H1 (cell line): ENCODE results near the gene MRPL19. TPM values are rescaled to one million over a fixed set of nuclear protein-coding genes. Genes with fewer than 3 reads are reported as not detected.

Source experiments
- CTCF ChIA-PET: fragments of 300-600 bp; sonication (Branson Sonifier 250); formaldehyde crosslinking; loops from one replicate; lab custom pipeline; 2021; ENCODE audit not compliant: partially characterized antibody; lab: Charles Lee
- POLR2A ChIA-PET: fragments of 300-600 bp; sonication (Branson Sonifier 250); formaldehyde crosslinking; loops from one replicate; lab custom pipeline; 2021; ENCODE audit warnings: inconsistent platforms; ENCODE audit not compliant: partially characterized antibody; lab: Charles Lee
- DNase-seq, 2 experiments: peaks; one replicate each; pipeline versions ENCODE4 v3.0.0 to v3.0.0-alpha.2; 2010 to 2022; ENCODE audit warnings: low spot score in 2 of 2, low read depth in 1 of 2, mixed read lengths in 1 of 2
- FAIRE-seq: peaks from 2 replicates; lab custom pipeline; 2011; peaks lifted over from hg19 to GRCh38; lab: Jason Lieb, UNC
- H2AFZ ChIP-seq: 2 replicates; pipeline ENCODE4 v1.8.1; 2012; ENCODE audit warnings: low read length, inconsistent platforms
- H2AK5ac ChIP-seq: 2 replicates; pipeline ENCODE4 v1.6.1; 2013; ENCODE audit warnings: low read depth, low read length
- H2BK120ac ChIP-seq: replicated peaks from 2 replicates; pipeline ENCODE3; 2013; ENCODE audit warnings: low read depth, low read length, inconsistent platforms
- H2BK12ac ChIP-seq: 2 replicates; pipeline ENCODE4 v1.6.1; 2013; ENCODE audit warnings: low read depth, low read length
- H2BK15ac ChIP-seq: 2 replicates; pipeline ENCODE4 v1.6.1; 2013; ENCODE audit warnings: low read length
- H2BK20ac ChIP-seq: 2 replicates; pipeline ENCODE4 v1.6.1; 2013; ENCODE audit warnings: low read length
- H2BK5ac ChIP-seq: 2 replicates; pipeline ENCODE4 v1.6.1; 2013; ENCODE audit warnings: low read depth, low read length
- H3K14ac ChIP-seq: 2 replicates; pipeline ENCODE4 v1.6.1; 2013; ENCODE audit warnings: inconsistent platforms; ENCODE audit not compliant: insufficient read length
- H3K18ac ChIP-seq: 2 replicates; pipeline ENCODE4 v1.6.1; 2013; ENCODE audit warnings: low read length; ENCODE audit errors: extremely low read depth
- H3K23ac ChIP-seq: 2 replicates; pipeline ENCODE4 v1.6.1; 2013; ENCODE audit warnings: inconsistent platforms; ENCODE audit not compliant: insufficient read length
- H3K23me2 ChIP-seq: 2 replicates; pipeline ENCODE4 v1.6.1; 2013; ENCODE audit warnings: low read depth, low read length
- H3K27ac ChIP-seq: 2 replicates; pipeline ENCODE4 v1.6.1; 2011; ENCODE audit warnings: low read depth, low read length, inconsistent platforms
- H3K27me3 ChIP-seq, 4 experiments: replicated peaks in 1 of 4; 1 replicate in 1 of 4; 2 replicates in 3 of 4; pipeline versions ENCODE4 v1.6.1 to v1.8.1; 2011 to 2013; ENCODE audit warnings: low read length in 3 of 4, mild to moderate bottlenecking in 3 of 4, inconsistent platforms in 2 of 4, mixed read lengths in 2 of 4, moderate library complexity in 1 of 4; ENCODE audit not compliant: control insufficient read depth in 3 of 4, insufficient read depth in 3 of 4; ENCODE audit errors: extremely low read depth in 1 of 4
- H3K36me3 ChIP-seq, 4 experiments: 2 replicates each; pipeline versions ENCODE4 v1.6.1 to v1.8.1; 2011 to 2013; ENCODE audit warnings: mild to moderate bottlenecking in 4 of 4, low read length in 3 of 4, moderate library complexity in 2 of 4, control low read depth in 1 of 4, inconsistent platforms in 1 of 4; ENCODE audit not compliant: insufficient read depth in 4 of 4, control insufficient read depth in 2 of 4
- H3K4ac ChIP-seq: replicated peaks from 2 replicates; pipeline ENCODE3; 2013; ENCODE audit warnings: low read length, low read depth, mixed read lengths, inconsistent platforms; ENCODE audit not compliant: insufficient read length
- H3K4me1 ChIP-seq, 4 experiments: replicated peaks in 1 of 4; 1 replicate in 1 of 4; 2 replicates in 3 of 4; pipeline versions ENCODE4 v1.6.1 to v1.8.1; 2011 to 2013; ENCODE audit warnings: low read length in 3 of 4, inconsistent platforms in 2 of 4, mixed read lengths in 1 of 4; ENCODE audit not compliant: insufficient read depth in 4 of 4, control insufficient read depth in 3 of 4
- H3K4me2 ChIP-seq, 2 experiments: 2 replicates each; pipeline versions ENCODE4 v1.6.1 to v1.8.1; 2011 to 2013; ENCODE audit warnings: low read depth in 2 of 2, low read length in 2 of 2, control low read depth in 1 of 2, inconsistent platforms in 1 of 2, mild to moderate bottlenecking in 1 of 2; ENCODE audit not compliant: insufficient read depth in 1 of 2
- H3K4me3 ChIP-seq, 4 experiments: fragments of 200-600, 300-600 bp in 1 of 4; sonication (generic), shearing (Covaris generic), sonication (Bioruptor Twin) in 1 of 4; 2 replicates each; pipeline versions ENCODE4 v1.5.1 to v1.8.1; 2011 to 2016; ENCODE audit warnings: low read length in 4 of 4, low read depth in 3 of 4, control low read depth in 2 of 4, inconsistent platforms in 2 of 4, mild to moderate bottlenecking in 2 of 4, mixed read lengths in 1 of 4, moderate library complexity in 1 of 4; ENCODE audit not compliant: insufficient read depth in 2 of 4; ENCODE audit errors: extremely low read depth in 1 of 4
- H3K56ac ChIP-seq: replicated peaks from 2 replicates; pipeline ENCODE3; 2013; ENCODE audit warnings: low read depth, mild to moderate bottlenecking, mixed read lengths, low read length, inconsistent platforms; ENCODE audit not compliant: insufficient read length
- H3K79me1 ChIP-seq: 2 replicates; pipeline ENCODE4 v1.6.1; 2013; ENCODE audit warnings: low read depth, low read length, control low read depth
- H3K79me2 ChIP-seq, 2 experiments: 2 replicates each; pipeline versions ENCODE4 v1.6.1 to v1.8.1; 2012 to 2013; ENCODE audit warnings: low read length in 2 of 2, mild to moderate bottlenecking in 2 of 2, inconsistent platforms in 1 of 2; ENCODE audit not compliant: insufficient read depth in 2 of 2, control insufficient read depth in 1 of 2
- H3K9ac ChIP-seq, 4 experiments: replicated peaks in 1 of 4; 1 replicate in 1 of 4; 2 replicates in 3 of 4; pipeline versions ENCODE4 v1.6.1 to v1.8.1; 2011 to 2013; ENCODE audit warnings: low read depth in 3 of 4, low read length in 3 of 4, control low read depth in 2 of 4, mild to moderate bottlenecking in 2 of 4, moderate library complexity in 2 of 4, inconsistent platforms in 1 of 4; ENCODE audit errors: extremely low read depth in 1 of 4
- H3K9me3 ChIP-seq, 2 experiments: 2 replicates each; pipeline versions ENCODE4 v1.6.1 to v1.8.1; 2012 to 2013; ENCODE audit warnings: mild to moderate bottlenecking in 2 of 2, moderate library complexity in 2 of 2, control low read depth in 1 of 2, inconsistent platforms in 1 of 2, low read depth in 1 of 2, low read length in 1 of 2, mixed read lengths in 1 of 2; ENCODE audit not compliant: insufficient read depth in 2 of 2
- H4K20me1 ChIP-seq, 2 experiments: replicated peaks in 1 of 2; 2 replicates each; pipeline versions ENCODE3 to v1.8.1; 2011 to 2013; ENCODE audit warnings: inconsistent platforms in 2 of 2, low read length in 2 of 2, mild to moderate bottlenecking in 1 of 2; ENCODE audit not compliant: insufficient read depth in 2 of 2, control insufficient read depth in 1 of 2
- H4K5ac ChIP-seq: 2 replicates; pipeline ENCODE4 v1.6.1; 2013; ENCODE audit warnings: low read length, low read depth, mixed read lengths, inconsistent platforms; ENCODE audit not compliant: insufficient read length
- H4K8ac ChIP-seq: 2 replicates; pipeline ENCODE4 v1.8.0; 2013; ENCODE audit warnings: mild to moderate bottlenecking, moderate library complexity, low read length, inconsistent platforms; ENCODE audit not compliant: insufficient read depth; ENCODE audit errors: extremely low read depth
- H4K91ac ChIP-seq: replicated peaks from 2 replicates; pipeline ENCODE3; 2013; ENCODE audit warnings: low read length, mixed read lengths, inconsistent platforms; ENCODE audit not compliant: insufficient read length
- CREB1 ChIP-seq: IDR thresholded peaks from 2 replicates; pipeline ENCODE4 v1.6.1; 2012; ENCODE audit warnings: inconsistent platforms
- CTBP2 ChIP-seq: IDR thresholded peaks from 2 replicates; pipeline ENCODE4 v1.7.0; 2011; ENCODE audit warnings: borderline replicate concordance, mild to moderate bottlenecking, moderate library complexity, mixed read lengths, low read length; ENCODE audit not compliant: insufficient read depth, insufficient read length
- NRF1 ChIP-seq: IDR thresholded peaks from 2 replicates; pipeline ENCODE4 v1.6.1; 2011; ENCODE audit warnings: mild to moderate bottlenecking, low read depth, low read length, improper control_type of control experiment
- RFX5 ChIP-seq: IDR thresholded peaks from 2 replicates; pipeline ENCODE4 v1.6.1; 2011; ENCODE audit warnings: low read depth, low read length, improper control_type of control experiment, borderline replicate concordance
- RXRA ChIP-seq: IDR thresholded peaks from 2 replicates; pipeline ENCODE4 v1.6.1; 2011; ENCODE audit warnings: low read depth, mild to moderate bottlenecking, low read length, moderate library complexity; ENCODE audit not compliant: insufficient read depth
- SAP30 ChIP-seq: fragments of 300-600 bp; sonication (generic); IDR thresholded peaks from 2 replicates; pipeline ENCODE4 v1.7.1; 2012; ENCODE audit warnings: low read length, moderate library complexity, mild to moderate bottlenecking, inconsistent platforms; ENCODE audit not compliant: insufficient read depth, insufficient replicate concordance
- SP4 ChIP-seq: IDR thresholded peaks from 2 replicates; pipeline ENCODE4 v1.6.1; 2012; ENCODE audit warnings: low read length, inconsistent platforms
- WGBS, 2 experiments: shearing (Covaris generic) in 1 of 2; methylation state at CpG; one replicate each; pipeline versions ENCODE4 v1.1.6 to v1.1.7; 2013 to 2015; ENCODE audit warnings: low lambda C conversion rate in 2 of 2, mixed read lengths in 2 of 2, inconsistent platforms in 1 of 2, low coverage in 1 of 2, missing lambda C conversion rate in 1 of 2; ENCODE audit not compliant: insufficient replicate concordance in 2 of 2, insufficient coverage in 1 of 2, insufficient read length in 1 of 2; ENCODE audit errors: extremely low coverage in 1 of 2, missing lambda C conversion rate in 1 of 2; 5-methylcytosine and 5-hydroxymethylcytosine counted together
- polyA plus RNA-seq, 7 experiments: library from polyadenylated mRNA; depleted of rRNA in 3 of 7; stranded (reverse) in 5 of 7; unstranded in 2 of 7; fragments of >200 nt in 5 of 7; fragments of 200-250 nt in 2 of 7; gene quantifications; 1 replicate in 5 of 7; 2 replicates in 1 of 7; 4 replicates in 1 of 7; pipeline versions ENCODE4 v1.2.1 to v1.2.3, GENCODE V29; 2011 to 2013; ENCODE audit warnings: missing spikeins in 2 of 7, mixed read lengths in 2 of 7
- total RNA-seq: library from RNA; stranded (reverse); fragmentation: NEBNext Ultra II Directional; extraction: Animal tissue kit (Norgen Biotek cat#: 25700); gene quantifications from 2 replicates; pipeline ENCODE4 v1.2.1, GENCODE V29; 2021
- TF ChIP-seq, protein P1 (sequence below): IDR thresholded peaks from 2 replicates; pipeline ENCODE4 v1.6.1; 2011; ENCODE audit warnings: low read depth, mild to moderate bottlenecking, low read length; ENCODE audit not compliant: insufficient read depth
- TF ChIP-seq, protein P2 (sequence below): IDR thresholded peaks from 2 replicates; pipeline ENCODE4 v1.6.1; 2012; ENCODE audit warnings: inconsistent platforms

MRPL19 gene
- total and polyA plus RNA-seq, 2 of the 8 experiments (the other 6 are each of a cell fraction or from before 2014, with no cell fraction given): 18.1 to 75.2 TPM

DNA sequence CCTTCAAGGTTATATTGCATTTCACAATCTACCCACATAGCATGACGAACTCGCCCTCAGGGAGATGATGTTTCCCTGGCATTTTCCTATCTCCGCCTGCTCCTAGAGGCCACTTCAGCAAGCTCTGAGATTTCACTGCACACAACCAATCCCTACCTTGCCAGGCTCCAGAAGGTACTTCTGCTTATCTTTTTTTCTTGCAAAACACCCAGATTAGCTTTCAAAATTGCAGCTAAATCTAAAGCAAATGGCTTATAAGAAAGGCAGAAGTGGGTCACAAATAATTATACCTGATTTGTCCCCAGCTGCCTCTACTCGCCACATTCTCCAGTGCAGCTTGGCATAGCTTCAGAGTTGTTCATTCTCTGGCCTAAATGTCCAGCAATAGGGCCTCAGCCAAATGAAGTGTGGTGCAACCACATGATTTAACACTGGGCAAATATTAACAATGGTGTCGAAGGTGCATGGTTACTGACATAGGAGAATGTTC, 32.4 kb upstream of the MRPL19 start:
- Histone ChIP-seq H2BK12ac (no peak overlapping the region), H3K4me3 (no peak overlapping the region), H4K8ac (no peak overlapping the region), H3K9me3 (no peaks in the 10 kb centered on the region; a peak in 1 of 4 replicates), H3K27ac (no peak overlapping the region), H3K56ac (no peak overlapping the region), H3K23me2 (peaks cover 7% of the 10 kb centered on the region; the same call in 1 of the 2 replicates), H2AK5ac (no peak overlapping the region), H2BK120ac (no peak overlapping the region), H4K91ac (no peak overlapping the region), H3K79me1 (no peaks in the 10 kb centered on the region), H3K4me2 (no peak overlapping the region), H3K79me2 (no peaks in the 10 kb centered on the region), H2BK5ac (no peak overlapping the region), H3K14ac (no peak overlapping the region), H3K36me3 (no peaks in the 10 kb centered on the region), H3K23ac (no peak overlapping the region), H2BK20ac (no peak overlapping the region), H4K20me1 (no peaks in the 10 kb centered on the region), H3K18ac (no peak overlapping the region), H3K9ac (no peak overlapping the region), H2BK15ac (no peak overlapping the region), H3K27me3 (no peaks in the 10 kb centered on the region), H3K4ac (no peak overlapping the region), H4K5ac (no peak overlapping the region), H3K4me1 (no peaks in the 10 kb centered on the region), H2AFZ (no peak overlapping the region)
- FAIRE-seq (no peak), DNase-seq (no peak)
- WGBS, 2 experiments: 93% methylated on average over 5 of the region's 5 CpGs; no CpG with 5 or more reads in 1 of the 2 experiments
- no peak for TF ChIP-seq RXRA
- no peak for TF ChIP-seq NRF1
- no peak for TF ChIP-seq RFX5
- TF ChIP-seq, protein P1, sequence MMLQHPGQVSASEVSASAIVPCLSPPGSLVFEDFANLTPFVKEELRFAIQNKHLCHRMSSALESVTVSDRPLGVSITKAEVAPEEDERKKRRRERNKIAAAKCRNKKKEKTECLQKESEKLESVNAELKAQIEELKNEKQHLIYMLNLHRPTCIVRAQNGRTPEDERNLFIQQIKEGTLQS: no peak
- no peak for TF ChIP-seq CREB1
- no peak for TF ChIP-seq SAP30
- TF ChIP-seq SP4: no peak
- TF ChIP-seq CTBP2: no peak
- TF ChIP-seq, protein P2, sequence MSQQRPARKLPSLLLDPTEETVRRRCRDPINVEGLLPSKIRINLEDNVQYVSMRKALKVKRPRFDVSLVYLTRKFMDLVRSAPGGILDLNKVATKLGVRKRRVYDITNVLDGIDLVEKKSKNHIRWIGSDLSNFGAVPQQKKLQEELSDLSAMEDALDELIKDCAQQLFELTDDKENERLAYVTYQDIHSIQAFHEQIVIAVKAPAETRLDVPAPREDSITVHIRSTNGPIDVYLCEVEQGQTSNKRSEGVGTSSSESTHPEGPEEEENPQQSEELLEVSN: no peak
- POLR2A ChIA-PET: no interaction called here
- CTCF ChIA-PET: interaction anchor here (0.5 to 3.1 kb wide), 5 partner anchors 10 to 456 kb away, joined by 3 to 33 read pairs (median 3); no protein-coding TSS in a partner anchor
